Sciatic nerve (tissue), 2 donors: ENCODE measurements around the gene CD46. TPM values are rescaled to one million over a fixed set of nuclear protein-coding genes. Genes with fewer than 3 reads are reported as not detected.
A peak's percentile ranks its signal among the peaks of the same experiment; 100 is the strongest.

Experiments used
- ATAC-seq: fragments of 200-7000 bp; cut with Tn5 transposase; one replicate; pipeline ENCODE4 v1.9.1; 2020; ENCODE audit warnings: mild to moderate bottlenecking, moderate library complexity
- DNase-seq: peaks from one replicate; pipeline ENCODE4 v3.0.0-alpha.2; 2020; ENCODE audit warnings: low spot score
- intact Hi-C: fragments of 100-400 bp; cut with DNase I; formaldehyde crosslinking; loops from one replicate; pipeline ENCODE4 v1.14.2; 2022
- total RNA-seq: library from RNA; stranded (reverse); fragmentation: NEBNext Ultra II Directional; extraction: Animal tissue kit (Norgen Biotek cat#: 25700); gene quantifications from one replicate; pipeline ENCODE4 v1.2.1, GENCODE V29; 2021
- donor health status: DM: no; HTN: no; CAD: no.
- donor health status: DM: no; HTN: no; CAD: no.

Gene CD46
- total RNA-seq, 1 donor from 2014 or later: 186 TPM

GRCh38 chr1:207789792-207790787 lies 38.2 kb downstream of the CD46 start:
- ATAC-seq (no peak), DNase-seq (no peak)
- intact Hi-C loops: no loop called here

GRCh38 chr1:207791290-207791689 lies 39.4 kb downstream of the CD46 start:
- ATAC-seq (no peak), DNase-seq (no peak)
- intact Hi-C loops: no loop called here

GRCh38 chr1:207793327-207793726 lies 41.5 kb downstream of the CD46 start:
- intact Hi-C loops: no loop called here
- ATAC-seq (no peak), DNase-seq (no peak)

- no peak for DNase-seq
- intact Hi-C loops: no loop called here
Measured at GRCh38 chr1:207794861-207795260, 43.0 kb downstream of the CD46 start.

GRCh38 chr1:207797229-207797973 lies 45.5 kb downstream of the CD46 start:
- DNase-seq (peak; percentile 92), ATAC-seq (peak; percentile 90)
- intact Hi-C loops: no loop called here

More at GRCh38 chr1:207794861-207795260, 43.0 kb downstream of the CD46 start:
- ATAC-seq: no peak

GRCh38 chr1:207798847-207799246 lies 47.0 kb downstream of the CD46 start:
- DNase-seq: no peak
- intact Hi-C loops: no loop called here
- ATAC-seq: no peak

GRCh38 chr1:207799989-207800648 lies 48.3 kb downstream of the CD46 start:
- DNase-seq: no peak
- no peak for ATAC-seq
- intact Hi-C loops: no loop called here

GRCh38 chr1:207801819-207802218 lies 50.0 kb downstream of the CD46 start:
- ATAC-seq (no peak), DNase-seq (no peak)
- intact Hi-C loops: no loop called here

GRCh38 chr1:207803678-207804077 lies 51.8 kb downstream of the CD46 start:
- DNase-seq (no peak), ATAC-seq (no peak)
- intact Hi-C loops: no loop called here

GRCh38 chr1:207804721-207805468 lies 53.0 kb downstream of the CD46 start:
- intact Hi-C loops: no loop called here
- DNase-seq (no peak), ATAC-seq (no peak)

GRCh38 chr1:207805841-207806421 lies 54.1 kb downstream of the CD46 start:
- DNase-seq (peak; percentile 78), ATAC-seq (peak; percentile 88)
- intact Hi-C loops: no loop called here

GRCh38 chr1:207806531-207807325 lies 54.9 kb downstream of the CD46 start:
- DNase-seq (no peak), ATAC-seq (peak; percentile 1)
- intact Hi-C loops: no loop called here

GRCh38 chr1:207807326-207807689 lies 55.5 kb downstream of the CD46 start:
- intact Hi-C loops: no loop called here
- ATAC-seq (no peak), DNase-seq (no peak)

- DNase-seq (no peak), ATAC-seq (peak; percentile 38)
- intact Hi-C loops: no loop called here
Measured at GRCh38 chr1:207807690-207808321, 56.0 kb downstream of the CD46 start.

- intact Hi-C loops: no loop called here
- ATAC-seq (no peak), DNase-seq (no peak)
Measured at GRCh38 chr1:207808322-207808705, 56.5 kb downstream of the CD46 start.

GRCh38 chr1:207808911-207809555 lies 57.2 kb downstream of the CD46 start:
- ATAC-seq (no peak), DNase-seq (no peak)

GRCh38 chr1:207810173-207810572 lies 58.3 kb downstream of the CD46 start:
- intact Hi-C loops: loop anchor here (5.0 kb wide), 1 partner anchor 213 kb away; no protein-coding TSS in a partner anchor
- DNase-seq: no peak
- ATAC-seq: no peak

More at GRCh38 chr1:207808911-207809555, 57.2 kb downstream of the CD46 start:
- intact Hi-C loops: no loop called here
